ENCODE measurements around the gene COL16A1.

The COL16A1 gene

GRCh38 chr1:31650161-31651088 is 53.4 kb downstream of the COL16A1 start:
- Histone ChIP-seq H3K9me3 (ENCODE audit: insufficient read depth, low read length, severe bottlenecking) (no peaks in the 10 kb centered on the region), H4K20me1 (ENCODE audit: insufficient read depth, low read length) (peaks cover 3% of the 10 kb centered on the region; the same call in 1 of the 2 replicates), H3K36me3 (ENCODE audit: insufficient read depth, low read length) (no peaks in the 10 kb centered on the region), H3K27me3 (ENCODE audit: insufficient read depth, low read length, poor library complexity) (peaks cover 7% of the 10 kb centered on the region), H3K4me3 (ENCODE audit: low read depth in 1 of 2, low read length in 2 of 2) (no peak overlapping the region), H3K79me2 (ENCODE audit: insufficient read depth, low read length) (no peaks in the 10 kb centered on the region), H3K9ac (ENCODE audit: low read depth, low read length) (no peak overlapping the region), H3K4me1 (ENCODE audit: insufficient read depth, low read length) (peaks cover 8% of the 10 kb centered on the region), H3K27ac (ENCODE audit: low read length) (no peak overlapping the region), H2AFZ (ENCODE audit: low read depth, low read length) (no peak overlapping the region), H3K4me2 (ENCODE audit: insufficient read depth, low read length) (no peak overlapping the region)
- DNase-seq (no peak), ATAC-seq (ENCODE audit: insufficient read depth, low read depth) (no peak)
- no peak for TF ChIP-seq EZH2 (IDR thresholded peaks at IDR 0.05; ENCODE audit: borderline replicate concordance, low read depth, low read length, severe bottlenecking)
- TF ChIP-seq, protein P1, sequence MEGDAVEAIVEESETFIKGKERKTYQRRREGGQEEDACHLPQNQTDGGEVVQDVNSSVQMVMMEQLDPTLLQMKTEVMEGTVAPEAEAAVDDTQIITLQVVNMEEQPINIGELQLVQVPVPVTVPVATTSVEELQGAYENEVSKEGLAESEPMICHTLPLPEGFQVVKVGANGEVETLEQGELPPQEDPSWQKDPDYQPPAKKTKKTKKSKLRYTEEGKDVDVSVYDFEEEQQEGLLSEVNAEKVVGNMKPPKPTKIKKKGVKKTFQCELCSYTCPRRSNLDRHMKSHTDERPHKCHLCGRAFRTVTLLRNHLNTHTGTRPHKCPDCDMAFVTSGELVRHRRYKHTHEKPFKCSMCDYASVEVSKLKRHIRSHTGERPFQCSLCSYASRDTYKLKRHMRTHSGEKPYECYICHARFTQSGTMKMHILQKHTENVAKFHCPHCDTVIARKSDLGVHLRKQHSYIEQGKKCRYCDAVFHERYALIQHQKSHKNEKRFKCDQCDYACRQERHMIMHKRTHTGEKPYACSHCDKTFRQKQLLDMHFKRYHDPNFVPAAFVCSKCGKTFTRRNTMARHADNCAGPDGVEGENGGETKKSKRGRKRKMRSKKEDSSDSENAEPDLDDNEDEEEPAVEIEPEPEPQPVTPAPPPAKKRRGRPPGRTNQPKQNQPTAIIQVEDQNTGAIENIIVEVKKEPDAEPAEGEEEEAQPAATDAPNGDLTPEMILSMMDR (IDR thresholded peaks at IDR 0.05; ENCODE audit: borderline replicate concordance, extremely low read depth, low read length, poor library complexity, severe bottlenecking) = no peak

- no peak overlapping the region for H2AFZ ChIP-seq (ENCODE audit: low read depth, low read length)
- no peak for TF ChIP-seq EZH2 (IDR thresholded peaks at IDR 0.05; ENCODE audit: borderline replicate concordance, low read depth, low read length, severe bottlenecking)
- TF ChIP-seq, protein P1 (IDR thresholded peaks at IDR 0.05; ENCODE audit: borderline replicate concordance, extremely low read depth, low read length, poor library complexity, severe bottlenecking) = no peak
- peaks cover 7% of the 10 kb centered on the region for H3K27me3 ChIP-seq (ENCODE audit: insufficient read depth, low read length, poor library complexity)
- no peak overlapping the region for H3K4me2 ChIP-seq (ENCODE audit: insufficient read depth, low read length)
- ATAC-seq (ENCODE audit: insufficient read depth, low read depth) (no peak), DNase-seq (no peak)
- no peak overlapping the region for H3K27ac ChIP-seq (ENCODE audit: low read length)
- H3K9me3 ChIP-seq (ENCODE audit: insufficient read depth, low read length, severe bottlenecking) = no peaks in the 10 kb centered on the region
- H3K9ac ChIP-seq (ENCODE audit: low read depth, low read length) = no peak overlapping the region
- 0 out of 2 replicates have a peak, but pooled peaks cover under 1% of the 10 kb centered on the region for H4K20me1 ChIP-seq (ENCODE audit: insufficient read depth, low read length)
- H3K4me3 ChIP-seq (ENCODE audit: low read depth in 1 of 2, low read length in 2 of 2) = no peak overlapping the region
- H3K36me3 ChIP-seq (ENCODE audit: insufficient read depth, low read length) = no peaks in the 10 kb centered on the region; the same call in 1 of the 2 replicates
- peaks cover 15% of the 10 kb centered on the region for H3K4me1 ChIP-seq (ENCODE audit: insufficient read depth, low read length)
- peaks cover 8% of the 10 kb centered on the region for H3K79me2 ChIP-seq (ENCODE audit: insufficient read depth, low read length)
Measured at GRCh38 chr1:31648641-31649357, 55.0 kb downstream of the COL16A1 start.

DNA sequence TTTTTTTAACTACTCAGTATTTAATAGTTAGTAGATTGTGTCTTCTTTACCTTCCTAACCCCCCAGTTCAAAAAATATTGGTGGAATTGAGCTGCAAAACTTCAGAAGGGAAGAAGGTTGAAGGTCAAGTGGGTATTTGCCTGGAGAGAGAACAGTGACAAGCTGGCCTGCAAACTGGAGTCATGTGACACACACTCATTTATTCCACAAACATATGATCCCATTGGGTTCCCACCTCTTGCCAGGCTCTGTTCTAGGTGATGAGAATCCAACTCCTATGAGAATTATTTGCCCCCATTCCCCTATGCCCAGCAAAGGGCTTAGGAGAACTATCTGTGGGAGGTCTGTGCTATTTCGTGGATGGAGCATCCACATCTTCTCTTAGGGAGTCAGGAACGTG is 55.6 kb downstream of the COL16A1 start:
- Histone ChIP-seq H3K9me3 (ENCODE audit: insufficient read depth, low read length, severe bottlenecking) (no peaks in the 10 kb centered on the region), H3K4me3 (ENCODE audit: low read depth in 1 of 2, low read length in 2 of 2) (no peak overlapping the region), H3K4me2 (ENCODE audit: insufficient read depth, low read length) (no peak overlapping the region), H3K27ac (ENCODE audit: low read length) (no peak overlapping the region), H3K27me3 (ENCODE audit: insufficient read depth, low read length, poor library complexity) (peaks cover 4% of the 10 kb centered on the region), H3K79me2 (ENCODE audit: insufficient read depth, low read length) (peaks cover 15% of the 10 kb centered on the region), H4K20me1 (ENCODE audit: insufficient read depth, low read length) (no peaks in the 10 kb centered on the region), H2AFZ (ENCODE audit: low read depth, low read length) (no peak overlapping the region), H3K9ac (ENCODE audit: low read depth, low read length) (no peak overlapping the region), H3K4me1 (ENCODE audit: insufficient read depth, low read length) (peaks cover 21% of the 10 kb centered on the region), H3K36me3 (ENCODE audit: insufficient read depth, low read length) (no peaks in the 10 kb centered on the region; the same call in 1 of the 2 replicates)
- DNase-seq (no peak), ATAC-seq (ENCODE audit: insufficient read depth, low read depth) (no peak)
- TF ChIP-seq EZH2 (IDR thresholded peaks at IDR 0.05; ENCODE audit: borderline replicate concordance, low read depth, low read length, severe bottlenecking) = no peak
- TF ChIP-seq, protein P1 (IDR thresholded peaks at IDR 0.05; ENCODE audit: borderline replicate concordance, extremely low read depth, low read length, poor library complexity, severe bottlenecking) = no peak
